LoVo (cell line): ENCODE data around the gene SLC25A10.
"Not testable (repeated sequence)": the region's sequence is repeated elsewhere in the genome, so short reads cannot be mapped to it uniquely, and the experiment has no call there.

ENCODE experiments used
- DNase-seq: peaks from one replicate; pipeline ENCODE4 v3.0.0-alpha.2; 2016; ENCODE audit warnings: low spot score

Gene SLC25A10

DNA sequence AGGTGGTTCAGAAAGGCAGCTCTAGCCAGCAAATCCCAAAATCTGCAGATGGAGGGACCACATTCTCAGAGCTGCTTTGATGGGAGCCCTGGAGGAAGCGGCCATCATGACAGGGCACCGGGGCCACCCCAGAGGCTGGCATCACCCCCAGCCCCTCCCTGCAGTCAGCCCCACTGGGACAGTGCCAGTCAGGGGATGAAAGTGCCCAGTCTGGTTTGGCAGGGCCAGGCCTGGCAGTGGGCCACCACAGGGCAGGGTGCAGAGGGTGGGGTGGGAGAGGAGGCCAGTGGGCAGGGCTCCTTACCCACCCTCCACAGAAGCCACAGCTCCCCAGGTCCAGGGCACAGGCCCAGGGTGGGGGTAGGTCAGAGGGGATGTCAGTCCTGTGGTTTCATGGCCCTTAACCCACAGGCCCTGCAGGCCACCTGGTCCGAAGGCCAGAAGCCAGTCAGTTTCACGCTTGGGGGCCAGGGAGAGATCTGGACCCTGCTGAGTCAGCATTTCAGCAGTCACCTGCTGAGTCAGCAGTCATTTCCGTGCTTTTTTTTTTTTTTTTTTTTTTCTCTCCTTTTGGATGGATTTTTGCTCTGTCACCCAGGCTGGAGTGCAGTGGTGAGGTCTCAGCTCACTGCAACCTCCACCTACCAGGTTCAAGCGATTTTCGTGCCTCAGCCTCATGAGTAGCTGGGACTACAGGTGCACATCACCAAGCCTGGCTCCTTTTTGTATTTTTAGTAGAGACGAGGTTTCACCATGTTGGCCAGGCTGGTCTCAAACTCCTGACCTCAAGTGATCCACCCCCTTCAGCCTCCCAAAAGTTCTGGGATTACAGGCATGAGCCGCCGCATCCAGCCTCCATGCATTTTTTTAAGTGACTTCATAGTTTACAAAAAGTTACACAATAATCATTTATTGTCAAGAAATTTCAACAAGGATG, 10.4 kb downstream of the SLC25A10 start:
- peak; percentile 67 for DNase-seq

- DNase-seq, result peak; percentile 64
Observed at GRCh38 chr17:81723651-81724209, 11.6 kb downstream of the SLC25A10 start.

- no peak for DNase-seq
Observed at GRCh38 chr17:81725439-81725838, 13.4 kb downstream of the SLC25A10 start.

DNA sequence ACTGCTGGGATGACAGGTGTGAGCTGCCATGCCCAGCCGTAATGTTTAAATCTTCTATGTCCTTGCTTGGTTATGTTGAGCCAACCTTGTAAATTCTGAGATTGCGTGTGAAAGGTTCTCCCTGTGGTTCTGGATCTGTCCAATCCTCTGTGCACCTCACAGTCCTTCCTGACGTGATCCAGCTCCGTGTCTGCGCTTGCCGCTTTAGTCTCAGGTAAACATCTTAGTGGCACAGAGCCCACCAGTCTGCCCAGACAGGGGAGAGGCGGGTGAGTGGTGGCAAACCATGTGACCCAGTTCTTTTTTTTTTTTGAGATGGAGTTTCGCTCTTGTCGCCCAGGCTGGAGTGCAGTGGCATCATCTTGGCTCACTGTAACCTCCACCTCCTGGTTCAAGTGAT, 13.9 kb downstream of the SLC25A10 start:
- no peak for DNase-seq

DNA sequence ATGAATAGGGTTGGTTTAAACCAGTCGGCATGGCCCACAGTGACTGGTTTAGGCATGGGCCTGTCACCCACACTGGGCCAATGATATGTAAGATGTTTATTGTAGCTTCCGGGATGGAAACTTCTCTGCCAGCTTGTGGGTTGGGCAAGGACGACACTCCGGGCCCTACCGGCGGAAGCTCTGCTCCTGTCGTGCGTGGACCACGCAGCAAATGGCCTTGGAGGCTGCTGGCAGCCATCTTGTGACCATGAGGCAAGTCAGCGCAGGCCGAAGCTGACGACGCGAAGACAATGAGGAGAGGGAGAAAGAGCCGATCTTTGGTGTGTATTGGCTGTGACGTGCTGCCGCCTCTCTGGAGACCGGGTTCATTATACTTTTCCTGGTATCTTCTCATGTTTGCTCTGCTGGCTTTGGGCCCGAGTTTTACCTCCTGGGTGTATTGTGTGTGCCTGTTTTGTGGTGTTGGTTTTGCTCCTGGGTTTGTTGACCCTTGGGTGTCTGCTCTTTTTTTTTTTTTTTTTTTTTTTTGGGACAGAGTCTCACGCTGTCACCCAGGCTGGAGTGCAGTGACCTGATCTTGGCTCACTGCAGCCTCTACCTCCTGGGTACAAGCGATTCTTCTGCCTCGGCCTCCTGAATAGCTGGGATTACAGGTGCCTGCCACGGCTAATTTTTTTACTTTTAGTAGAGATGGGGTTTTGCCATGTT, 15.4 kb downstream of the SLC25A10 start:
- DNase-seq, result no peak

GRCh38 chr17:81733507-81734404, 21.7 kb downstream of the SLC25A10 start:
- peak; percentile 79 for DNase-seq

- no peak for DNase-seq
Observed at GRCh38 chr17:81734405-81735263, 22.6 kb downstream of the SLC25A10 start.

DNA sequence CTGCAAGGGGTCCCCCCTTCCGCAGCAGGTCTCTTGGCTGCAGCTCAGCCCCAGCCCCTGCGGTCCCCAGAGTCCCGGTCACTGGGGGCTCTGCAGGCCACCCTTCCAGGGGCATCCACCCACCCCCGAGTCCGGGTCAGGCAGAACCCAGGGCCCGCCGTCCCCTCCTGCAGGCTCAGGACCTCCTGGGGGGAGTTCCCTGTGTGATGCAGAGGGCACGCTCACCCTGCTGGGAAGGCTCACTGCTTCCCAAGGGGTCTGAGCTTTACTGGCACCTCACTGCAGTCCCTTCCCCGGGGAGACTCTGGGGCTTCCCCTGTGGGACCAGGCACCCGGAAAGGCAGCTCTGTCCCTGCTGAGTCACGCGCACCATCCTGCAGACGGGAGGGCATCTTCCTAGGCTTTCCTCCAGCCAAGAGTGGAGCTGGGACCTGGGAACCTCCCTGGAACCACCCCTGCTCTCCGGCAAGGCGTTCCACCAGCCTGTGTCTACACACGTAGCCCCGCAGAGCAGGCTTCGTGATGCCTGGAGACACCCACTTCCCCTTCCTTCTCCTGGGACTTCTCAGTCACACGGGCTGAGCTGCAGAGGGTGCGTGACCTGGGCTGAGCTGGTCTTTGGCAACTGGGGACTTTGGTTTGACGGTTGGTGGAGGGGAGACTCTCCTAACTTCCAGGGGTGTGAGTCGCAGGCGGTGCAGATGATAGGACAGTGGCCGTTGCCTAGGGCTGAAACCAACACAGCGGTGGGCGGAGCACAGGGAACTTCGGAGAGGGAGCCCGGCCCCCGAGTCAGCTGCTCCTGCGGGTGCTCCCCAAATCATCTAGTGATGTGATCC, 23.4 kb downstream of the SLC25A10 start:
- no peak for DNase-seq

DNA sequence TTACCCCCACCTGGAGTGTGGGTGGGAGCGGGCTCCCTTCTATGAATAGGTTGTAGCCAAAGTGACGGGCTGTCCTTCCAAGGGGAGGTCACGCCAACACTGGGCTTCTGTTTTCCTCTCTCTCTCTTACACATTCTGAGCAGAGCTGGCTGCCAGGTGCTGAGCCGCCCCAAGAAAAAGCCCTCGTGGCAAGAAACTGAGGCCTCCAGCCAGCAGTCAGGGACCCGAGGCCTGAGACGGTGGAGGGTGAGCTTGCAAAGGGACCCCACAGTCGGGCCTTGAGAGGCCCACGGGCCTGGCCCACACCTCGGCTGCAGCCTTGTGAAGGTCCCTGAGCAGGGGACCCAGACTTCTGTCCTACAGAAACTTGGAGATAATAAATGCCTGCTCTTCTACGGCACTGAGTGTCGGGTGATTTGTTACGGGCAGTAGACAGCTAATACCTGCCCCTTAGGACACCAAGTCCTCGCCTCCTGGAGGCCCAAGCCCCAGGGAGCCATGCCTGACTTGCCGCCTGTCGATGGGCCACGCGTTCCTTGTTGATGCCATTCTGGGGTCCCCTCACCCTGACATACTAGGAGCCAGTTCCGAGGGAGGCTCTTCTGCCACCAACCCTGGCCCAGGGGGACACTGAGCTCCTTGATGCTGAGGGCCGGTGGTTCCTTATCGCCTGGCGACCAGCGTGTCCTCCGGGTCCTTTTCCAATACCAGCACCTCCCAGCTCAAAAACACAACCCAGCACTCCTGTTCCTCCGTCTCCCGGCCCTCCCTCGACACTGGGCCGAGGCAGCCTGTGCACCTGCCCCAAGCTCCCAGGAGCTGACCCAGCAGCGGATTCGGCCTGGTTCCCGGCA, 26.1 kb downstream of the SLC25A10 start:
- no peak for DNase-seq

GRCh38 chr17:81738801-81739393, 26.8 kb downstream of the SLC25A10 start:
- DNase-seq, result no peak

DNA sequence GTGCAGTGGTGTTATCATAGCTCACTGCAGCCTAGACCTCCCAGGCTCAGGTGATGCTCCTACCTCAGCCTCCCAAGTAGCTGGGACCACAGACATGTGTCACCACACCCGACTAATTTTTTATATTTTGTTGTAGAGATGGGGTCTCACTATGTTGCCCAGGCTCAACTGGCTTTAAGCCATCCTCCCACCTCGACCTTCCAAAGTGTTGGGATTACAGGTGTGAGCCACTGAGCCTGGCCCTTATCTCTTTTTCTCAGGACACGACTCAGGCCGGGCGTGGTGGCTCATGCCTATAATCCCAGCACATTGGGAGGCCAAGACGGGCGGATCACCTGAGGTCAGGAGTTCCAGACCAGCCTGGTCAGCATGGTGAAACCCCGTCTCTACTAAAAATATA, 27.5 kb downstream of the SLC25A10 start:
- not testable (repeated sequence) for DNase-seq

DNA sequence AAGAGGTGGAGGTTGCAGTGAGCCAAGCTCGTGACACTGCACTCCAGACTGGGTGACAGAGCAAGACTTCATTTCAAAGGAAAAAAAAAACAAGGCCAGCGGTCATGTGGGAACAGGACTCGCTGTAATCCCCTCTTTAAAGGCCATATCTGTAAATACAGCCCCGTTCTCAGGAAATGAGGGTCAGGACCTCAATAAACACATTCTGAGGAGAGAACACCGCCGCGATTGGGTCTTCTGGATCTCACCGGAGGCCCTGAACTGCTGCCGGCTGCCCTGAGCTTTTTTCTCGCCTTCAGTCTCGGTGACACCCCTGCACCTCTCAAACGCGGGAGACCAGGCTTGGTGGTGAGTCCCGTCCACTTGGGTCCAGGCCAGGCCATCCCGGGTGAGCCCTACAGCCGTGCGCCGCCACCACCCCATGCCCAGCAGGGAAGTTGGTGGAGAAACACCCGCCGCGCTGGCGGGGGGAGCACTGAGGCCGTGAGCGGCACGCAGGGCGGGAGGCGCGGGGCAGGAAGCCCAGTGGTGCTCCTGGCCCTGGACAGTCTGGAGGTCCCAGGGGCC, 28.4 kb downstream of the SLC25A10 start:
- DNase-seq, result no peak

- DNase-seq, result no peak
Observed at GRCh38 chr17:81741049-81741593, 29.0 kb downstream of the SLC25A10 start.

GRCh38 chr17:81741594-81742452, 29.7 kb downstream of the SLC25A10 start:
- DNase-seq, result no peak
